SH-SY5Y (cell line): Measurements from ENCODE around the gene KLHL20.

Experiments used
- GATA2 ChIP-seq: IDR thresholded peaks from 2 replicates; pipeline ENCODE4 v1.6.1; 2011; ENCODE audit warnings: mild to moderate bottlenecking, low read depth, low read length
- GATA3 ChIP-seq: IDR thresholded peaks from 2 replicates; pipeline ENCODE4 v1.6.1; 2011; ENCODE audit warnings: low read depth, mild to moderate bottlenecking, low read length, moderate library complexity

- TF ChIP-seq GATA2 (no peak), GATA3 (no peak)
Measured at GRCh38 chr1:173757666-173758065, 42.9 kb downstream of the KLHL20 start.
